Colonic mucosa (tissue), 4 donors: ENCODE measurements around the gene EFHC1. TPM values are rescaled to one million over a fixed set of nuclear protein-coding genes. Genes with fewer than 3 reads are reported as not detected.

Experiments used
- DNase-seq: peaks from one replicate; pipeline ENCODE4 v3.0.0-alpha.2; 2020
- H3K27ac ChIP-seq: fragments of 200-600 bp; one replicate; pipeline ENCODE4 v1.8.0; 2021
- H3K27me3 ChIP-seq: fragments of 200-600 bp; one replicate; pipeline ENCODE4 v1.8.0; 2021
- H3K36me3 ChIP-seq: fragments of 200-600 bp; one replicate; pipeline ENCODE4 v1.8.0; 2021
- H3K4me1 ChIP-seq: fragments of 200-600 bp; one replicate; pipeline ENCODE4 v1.8.0; 2021; ENCODE audit warnings: mild to moderate bottlenecking
- H3K4me3 ChIP-seq: fragments of 200-600 bp; one replicate; pipeline ENCODE4 v1.8.0; 2021
- H3K9ac ChIP-seq, 2 donors: one replicate each; pipeline ENCODE4 v1.7.0; 2013; ENCODE audit warnings: control low read depth in 2 of 2, low read depth in 2 of 2, low read length in 2 of 2
- H3K9me3 ChIP-seq: fragments of 200-600 bp; one replicate; pipeline ENCODE4 v1.8.0; 2021
- intact Hi-C: fragments of 100-400 bp; cut with DNase I; formaldehyde crosslinking; loops from one replicate; pipeline ENCODE4 v1.14.1; 2022
- total RNA-seq, 2 donors: library from RNA; stranded (reverse); fragmentation: NEBNext Ultra II Directional in 1 of 2; extraction: Animal tissue kit (Norgen Biotek cat#: 25700) in 1 of 2; gene quantifications; one replicate each; pipeline ENCODE4 v1.2.1, GENCODE V29; 2021
- TF ChIP-seq, protein P1 (sequence below): fragments of 200-600 bp; IDR thresholded peaks from one replicate; pipeline ENCODE4 v1.8.0; 2022; ENCODE audit warnings: antibody characterized with exemption, mild to moderate bottlenecking
- donor health status: healthy.
- donor health status: DM: no; HTN: no; CAD: no.
- donor health status: DM: no; HTN: no; CAD: no.

EFHC1 gene
- total RNA-seq, 2 donors from 2014 or later, result 6.2 to 9.5 TPM

DNA sequence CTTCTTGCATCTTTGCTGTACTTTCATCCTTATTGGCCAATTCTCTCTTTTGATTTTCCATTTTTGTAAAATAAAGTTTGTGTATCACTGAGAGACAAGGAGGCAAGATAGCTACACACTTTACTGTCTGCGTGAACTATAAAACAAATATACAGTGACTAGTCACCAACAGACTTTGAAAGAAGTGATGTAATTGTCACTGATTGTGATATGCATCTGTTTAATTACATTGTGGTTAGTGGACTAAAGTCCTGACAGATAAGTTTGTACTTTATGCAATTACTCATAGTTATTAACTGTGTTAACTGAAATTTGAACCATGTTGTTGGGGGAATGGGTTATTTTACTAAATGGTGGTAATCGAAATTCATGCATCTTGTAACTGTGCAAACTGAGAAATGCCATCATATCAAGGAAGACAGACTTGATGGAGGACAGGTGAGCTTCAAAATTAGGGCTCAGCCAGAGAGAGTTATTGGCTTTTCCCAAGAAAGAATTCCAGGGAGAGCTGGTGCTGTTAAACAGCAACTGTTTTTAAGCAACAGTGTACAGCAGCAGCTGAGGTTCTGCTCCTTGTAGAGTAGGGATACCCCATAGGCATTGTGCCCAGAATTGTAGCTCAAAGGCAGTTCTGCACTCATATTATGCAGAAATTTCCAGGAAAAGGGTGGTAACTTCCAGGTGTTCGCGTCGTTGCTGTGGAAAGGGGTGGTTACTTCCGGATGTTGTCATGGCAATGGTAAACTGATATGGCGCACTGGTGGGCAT is 62.9 kb downstream of the EFHC1 start:
- Histone ChIP-seq H3K27ac (no peak overlapping the region), H3K9me3 (no peaks in the 10 kb centered on the region), H3K27me3 (no peaks in the 10 kb centered on the region), H3K9ac (no peak overlapping the region), H3K36me3 (no peaks in the 10 kb centered on the region), H3K4me3 (no peak overlapping the region), H3K4me1 (no peaks in the 10 kb centered on the region)
- intact Hi-C loops, result no loop called here
- TF ChIP-seq, protein P1, sequence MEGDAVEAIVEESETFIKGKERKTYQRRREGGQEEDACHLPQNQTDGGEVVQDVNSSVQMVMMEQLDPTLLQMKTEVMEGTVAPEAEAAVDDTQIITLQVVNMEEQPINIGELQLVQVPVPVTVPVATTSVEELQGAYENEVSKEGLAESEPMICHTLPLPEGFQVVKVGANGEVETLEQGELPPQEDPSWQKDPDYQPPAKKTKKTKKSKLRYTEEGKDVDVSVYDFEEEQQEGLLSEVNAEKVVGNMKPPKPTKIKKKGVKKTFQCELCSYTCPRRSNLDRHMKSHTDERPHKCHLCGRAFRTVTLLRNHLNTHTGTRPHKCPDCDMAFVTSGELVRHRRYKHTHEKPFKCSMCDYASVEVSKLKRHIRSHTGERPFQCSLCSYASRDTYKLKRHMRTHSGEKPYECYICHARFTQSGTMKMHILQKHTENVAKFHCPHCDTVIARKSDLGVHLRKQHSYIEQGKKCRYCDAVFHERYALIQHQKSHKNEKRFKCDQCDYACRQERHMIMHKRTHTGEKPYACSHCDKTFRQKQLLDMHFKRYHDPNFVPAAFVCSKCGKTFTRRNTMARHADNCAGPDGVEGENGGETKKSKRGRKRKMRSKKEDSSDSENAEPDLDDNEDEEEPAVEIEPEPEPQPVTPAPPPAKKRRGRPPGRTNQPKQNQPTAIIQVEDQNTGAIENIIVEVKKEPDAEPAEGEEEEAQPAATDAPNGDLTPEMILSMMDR, result no peak
- no peak for DNase-seq

DNA sequence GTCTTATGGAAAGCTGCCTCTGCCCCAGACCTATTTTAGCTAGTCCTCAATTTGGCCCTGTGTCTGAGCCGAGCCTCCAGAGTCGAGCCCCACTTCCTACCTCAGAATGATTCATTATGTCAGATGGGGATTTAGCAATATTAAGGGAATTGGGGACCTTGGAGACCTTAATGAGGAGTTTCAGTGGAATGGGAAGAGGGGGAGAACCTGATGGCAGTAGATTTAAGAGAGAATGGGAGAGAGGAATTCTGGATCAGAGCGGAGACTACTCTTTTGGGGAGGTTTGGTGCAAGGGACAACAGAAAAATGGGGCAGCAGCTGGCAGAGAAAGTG is 63.5 kb downstream of the EFHC1 start:
- DNase-seq, result no peak
- intact Hi-C loops, result no loop called here
- Histone ChIP-seq H3K4me3 (no peak overlapping the region), H3K27ac (no peak overlapping the region), H3K9me3 (no peaks in the 10 kb centered on the region), H3K36me3 (no peaks in the 10 kb centered on the region), H3K27me3 (no peaks in the 10 kb centered on the region), H3K4me1 (no peaks in the 10 kb centered on the region), H3K9ac (no peak overlapping the region)
- TF ChIP-seq, protein P1, result no peak

DNA sequence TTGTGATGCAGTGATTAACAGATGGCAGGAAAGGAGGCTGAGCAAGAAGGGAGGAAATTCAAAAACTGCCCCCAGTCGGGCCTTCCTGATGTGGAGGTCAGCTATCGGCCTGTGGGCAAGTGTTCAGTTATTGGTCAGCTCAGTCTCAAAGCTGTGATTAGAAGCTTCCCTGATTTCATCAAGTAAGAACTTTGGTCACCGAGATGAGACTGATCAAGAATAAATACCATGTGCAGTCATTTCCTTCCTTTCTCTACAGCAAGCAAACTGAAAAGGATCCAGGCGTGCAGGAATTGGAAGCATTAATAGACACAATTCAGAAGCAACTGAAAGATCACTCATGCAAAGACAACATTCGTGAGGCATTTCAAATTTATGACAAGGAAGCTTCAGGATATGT is 69.7 kb downstream of the EFHC1 start:
- no peaks in the 10 kb centered on the region for H3K36me3 ChIP-seq
- H3K4me1 ChIP-seq, result no peaks in the 10 kb centered on the region
- TF ChIP-seq, protein P1, result no peak
- H3K27ac ChIP-seq, result no peak overlapping the region
- no peak for DNase-seq
- no peak overlapping the region for H3K4me3 ChIP-seq
- intact Hi-C loops, result no loop called here
- no peaks in the 10 kb centered on the region for H3K27me3 ChIP-seq
- H3K9me3 ChIP-seq, result no peaks in the 10 kb centered on the region
- H3K9ac ChIP-seq, result no peak overlapping the region

DNA sequence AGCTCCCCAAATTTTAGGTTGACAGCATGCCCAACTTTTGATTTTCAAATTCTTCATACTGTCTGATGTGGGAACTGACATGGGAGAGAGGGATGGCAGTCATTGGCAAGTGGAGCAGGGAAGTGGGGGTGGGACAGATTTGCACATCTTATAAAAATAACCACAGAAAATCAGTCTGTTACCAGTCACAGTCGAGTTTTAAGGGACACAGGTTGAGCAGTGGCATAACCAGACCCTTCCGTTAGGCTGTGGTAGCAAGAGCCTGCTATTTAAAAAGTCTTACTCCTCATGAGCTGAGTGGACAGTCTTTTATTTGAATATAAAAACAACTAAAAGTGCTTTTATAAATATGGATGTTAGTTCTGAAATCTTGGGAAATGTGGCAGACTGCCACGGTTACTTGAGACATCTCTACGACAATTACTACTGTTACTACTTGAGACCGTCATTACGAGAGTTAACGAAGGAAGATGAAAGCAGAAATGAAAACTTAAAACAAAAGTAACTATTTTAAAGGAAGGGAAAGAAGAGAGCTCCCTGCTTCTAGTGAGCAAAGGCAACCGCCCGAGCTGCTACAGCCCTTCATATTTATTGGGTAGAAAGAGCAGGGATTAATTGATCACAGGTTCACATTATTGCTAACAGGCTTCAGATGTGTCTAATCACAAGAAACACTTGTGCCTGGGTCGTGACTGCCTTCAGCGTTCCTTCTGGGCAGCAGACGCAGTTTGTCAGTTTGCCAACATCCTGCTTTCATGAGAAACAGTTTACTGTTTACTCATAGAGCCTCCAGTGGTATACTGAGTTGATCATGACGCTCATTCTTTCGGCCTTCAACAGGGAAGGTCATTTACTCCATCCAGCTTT is 71.3 kb downstream of the EFHC1 start:
- Histone ChIP-seq H3K4me3 (no peak overlapping the region), H3K9ac (no peak overlapping the region), H3K27ac (peak overlapping the region; percentile 37)

DNA sequence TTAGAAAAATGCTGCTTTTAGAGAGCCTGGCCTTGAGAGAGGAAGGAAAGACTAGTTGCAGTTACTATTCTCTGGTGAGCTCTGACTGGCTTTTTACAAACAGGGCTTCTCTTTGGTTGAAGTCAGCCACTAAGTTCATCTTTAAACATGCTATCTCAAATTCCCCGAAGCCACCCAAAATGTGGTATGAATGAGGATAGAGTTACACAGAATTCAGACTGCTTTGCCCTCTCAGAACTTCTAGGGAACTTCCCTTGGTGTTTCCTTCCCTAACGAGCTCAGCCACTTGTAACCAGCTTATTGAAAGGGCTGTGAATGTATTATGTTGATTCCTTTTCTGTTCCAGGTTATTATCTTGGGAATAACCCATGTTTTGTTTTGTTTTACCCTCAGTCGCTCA is 73.5 kb downstream of the EFHC1 start:
- no peaks in the 10 kb centered on the region for H3K36me3 ChIP-seq
- intact Hi-C loops, result no loop called here
- no peak overlapping the region for H3K9ac ChIP-seq
- TF ChIP-seq, protein P1, result no peak
- no peaks in the 10 kb centered on the region for H3K4me1 ChIP-seq
- DNase-seq, result no peak
- H3K4me3 ChIP-seq, result no peak overlapping the region
- H3K27ac ChIP-seq, result no peak overlapping the region
- no peaks in the 10 kb centered on the region for H3K27me3 ChIP-seq
- no peaks in the 10 kb centered on the region for H3K9me3 ChIP-seq

More for the DNA sequence above, 71.3 kb downstream of the EFHC1 start:
- TF ChIP-seq, protein P1, result no peak
- no peaks in the 10 kb centered on the region for H3K9me3 ChIP-seq
- no peaks in the 10 kb centered on the region for H3K4me1 ChIP-seq
- H3K27me3 ChIP-seq, result no peaks in the 10 kb centered on the region
- no peaks in the 10 kb centered on the region for H3K36me3 ChIP-seq
- intact Hi-C loops, result no loop called here
- DNase-seq, result no peak
